Activated naive CD4-positive, alpha-beta T cell treated with anti-CD3 and anti-CD28 coated beads, Interleukin-2, amount 50 U/mL, for 16 hours (primary cell): Measurements from ENCODE around the gene PPM1H.
"Not testable (repeated sequence)": the region's sequence is repeated elsewhere in the genome, so short reads cannot be mapped to it uniquely, and the experiment has no call there.

Experiments
- DNase-seq: peaks from one replicate; pipeline ENCODE4 v3.0.0-alpha.2; 2020

PPM1H gene

DNA sequence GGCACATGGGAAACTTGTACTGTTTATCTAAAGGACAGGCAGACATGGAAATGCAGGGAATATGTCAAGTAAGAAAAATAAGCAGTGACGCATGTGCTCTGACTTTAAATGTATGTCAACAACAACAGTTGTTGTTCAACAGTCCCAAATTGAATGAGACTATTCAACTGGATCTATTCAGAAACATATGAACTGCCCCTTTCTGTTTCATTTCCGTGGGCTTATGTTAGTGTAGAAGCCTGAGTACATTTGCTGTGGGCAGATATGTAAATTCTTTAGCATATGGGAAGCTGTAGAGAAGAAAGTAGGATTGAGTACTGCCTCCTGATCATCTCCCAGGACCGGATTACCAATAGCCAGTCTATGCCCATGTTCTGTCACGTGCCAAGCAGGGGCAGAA, 7.4 kb upstream of the PPM1H start:
- not testable (repeated sequence) for DNase-seq

- no peak for DNase-seq
Measured at GRCh38 chr12:62934239-62934798, 631 bp downstream of the PPM1H start.

DNA sequence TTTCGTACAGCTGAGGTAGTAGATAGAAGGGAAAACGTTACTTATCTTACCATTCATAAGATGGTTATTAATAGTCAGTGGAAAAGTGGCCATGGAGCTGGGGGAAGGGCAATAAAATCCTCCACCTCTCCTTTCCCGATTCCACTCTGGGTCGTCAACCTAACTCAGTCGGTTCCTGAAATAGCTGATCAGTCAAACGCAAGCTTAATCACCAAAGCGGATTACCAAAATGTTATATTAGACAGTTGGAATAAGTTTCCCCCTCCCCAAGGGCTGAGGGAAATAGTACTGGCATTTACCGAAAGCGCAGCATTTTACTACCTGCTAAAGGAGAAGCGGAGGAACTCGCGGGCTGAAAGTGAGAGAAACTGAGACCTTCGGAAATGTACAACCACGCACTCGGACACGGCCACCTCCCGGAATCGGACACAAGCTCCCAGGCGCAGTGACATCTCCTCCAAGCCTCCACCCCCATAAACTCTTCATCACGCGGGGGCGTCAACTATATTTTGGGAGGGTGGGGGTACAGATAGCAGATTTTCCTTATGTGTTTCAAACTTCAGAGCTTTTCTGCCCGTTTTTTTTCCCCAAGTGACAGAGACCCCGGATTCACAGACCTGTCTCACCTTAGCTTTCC, 1.2 kb downstream of the PPM1H start:
- DNase-seq: no peak

DNA sequence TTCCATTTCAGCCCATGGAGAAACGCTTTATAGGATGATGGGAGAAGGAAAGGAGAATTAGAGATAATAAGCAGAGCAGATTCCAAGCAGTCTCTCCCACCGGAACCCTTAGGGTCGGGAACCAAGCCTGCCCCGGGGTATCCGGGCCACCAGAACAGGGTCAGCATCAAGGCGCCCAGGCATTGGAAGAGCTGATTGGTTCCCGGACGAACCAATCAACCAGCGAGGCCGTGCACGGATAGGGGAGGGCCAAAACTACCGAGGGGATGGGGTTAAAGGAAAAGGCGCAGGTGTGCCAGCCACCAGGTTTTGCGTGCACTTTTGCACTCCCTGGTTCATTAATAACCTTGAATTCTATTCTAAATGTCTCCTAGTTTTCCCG, 1.7 kb downstream of the PPM1H start:
- DNase-seq: no peak

GRCh38 chr12:62931477-62931876, 3.5 kb downstream of the PPM1H start:
- DNase-seq: no peak

GRCh38 chr12:62930546-62931425, 4.2 kb downstream of the PPM1H start:
- DNase-seq: no peak

- DNase-seq: no peak
Measured at GRCh38 chr12:62928632-62929031, 6.3 kb downstream of the PPM1H start.

DNA sequence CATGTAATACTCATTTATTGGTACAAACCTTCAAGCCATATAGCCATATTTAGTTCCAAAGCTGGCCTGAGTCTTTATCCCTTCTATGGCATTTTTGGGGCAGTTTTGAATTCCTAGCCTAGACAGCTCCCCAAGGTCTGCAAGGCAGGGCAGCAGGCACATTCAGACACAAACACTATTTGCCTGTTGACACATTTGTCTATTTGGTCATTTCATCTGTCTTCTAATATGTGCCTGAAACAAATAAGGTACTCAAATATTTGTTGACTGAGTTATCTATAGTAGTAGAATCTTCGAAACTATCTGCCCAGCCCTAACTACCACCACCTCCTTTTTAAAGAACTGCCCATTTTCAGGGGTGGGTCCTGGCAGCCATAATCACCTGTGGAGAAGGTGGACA, 9.3 kb downstream of the PPM1H start:
- DNase-seq: no peak

DNA sequence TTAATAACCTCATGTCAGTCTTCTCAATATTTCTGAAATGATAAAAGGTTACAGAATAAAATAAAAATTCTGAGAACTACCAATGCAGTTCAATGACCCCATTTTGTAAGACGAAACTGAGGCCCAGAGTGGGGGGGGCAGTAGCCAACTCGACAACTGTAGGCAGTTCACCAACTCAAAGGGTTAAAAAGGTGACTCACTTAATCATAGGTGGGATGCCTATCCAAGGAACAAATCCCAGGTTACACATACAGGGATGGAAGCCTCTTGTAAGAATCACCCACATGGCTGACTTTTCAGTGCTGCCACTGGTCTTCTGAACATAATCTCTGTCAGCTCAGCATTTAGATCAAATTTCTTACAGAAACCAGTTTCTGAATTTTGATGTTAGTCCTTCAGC, 10.9 kb downstream of the PPM1H start:
- DNase-seq: no peak

GRCh38 chr12:62922539-62922938, 12.4 kb downstream of the PPM1H start:
- no peak for DNase-seq

DNA sequence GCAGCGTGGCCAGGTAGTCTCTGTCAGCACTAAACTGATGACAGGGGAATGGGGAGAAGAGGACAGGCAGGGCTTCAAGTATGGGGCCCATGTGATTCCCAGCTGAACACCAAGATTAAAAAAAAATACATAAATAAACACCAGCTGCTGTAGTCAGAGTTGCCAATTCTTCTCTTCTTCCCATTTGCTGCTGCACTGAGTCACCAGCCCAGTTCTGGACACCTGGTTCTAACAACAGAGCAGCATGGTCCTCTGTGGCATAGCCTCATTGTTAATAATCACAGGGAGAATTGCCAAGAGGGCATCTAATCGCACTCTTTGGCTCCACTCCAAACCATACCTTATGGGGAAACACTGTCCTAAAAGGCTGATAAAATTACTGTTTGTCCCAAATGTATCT, 15.1 kb downstream of the PPM1H start:
- DNase-seq: no peak

DNA sequence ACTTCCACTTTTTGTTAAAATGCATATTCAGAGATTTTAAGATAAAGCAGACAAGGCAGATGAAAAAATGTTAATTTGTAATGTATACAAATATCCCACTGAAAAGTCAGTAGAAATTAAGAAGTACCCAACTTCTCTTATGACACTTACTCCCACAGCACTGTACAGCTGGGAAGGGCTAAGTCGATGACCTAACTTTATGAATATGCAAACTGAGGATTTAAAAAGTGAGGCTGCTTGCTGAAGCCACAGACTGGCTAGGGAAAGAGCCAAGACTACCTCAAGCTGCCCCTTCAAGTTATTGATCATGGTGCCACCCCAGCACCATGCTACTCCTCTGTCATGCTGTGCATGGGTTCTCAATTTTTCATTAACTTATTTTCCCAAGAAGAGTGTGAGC, 17.0 kb downstream of the PPM1H start:
- DNase-seq: no peak

GRCh38 chr12:62916632-62917425, 18.1 kb downstream of the PPM1H start:
- no peak for DNase-seq

DNA sequence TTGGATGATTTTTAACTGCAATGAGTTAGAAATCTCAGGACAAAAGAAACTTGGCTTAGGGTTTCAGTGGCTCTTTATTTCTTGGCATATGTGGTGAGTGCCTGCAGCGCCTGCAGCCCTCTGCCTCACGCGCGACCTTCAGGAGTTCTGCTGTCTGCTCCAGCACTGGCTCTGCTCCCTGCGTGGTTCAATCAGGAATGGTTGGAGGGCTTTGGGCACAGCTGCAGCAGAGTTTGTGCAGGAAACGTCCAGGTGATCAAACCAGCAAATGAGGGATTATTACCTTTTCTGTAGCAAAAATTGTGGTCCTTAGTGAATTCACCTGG, 19.8 kb downstream of the PPM1H start:
- DNase-seq: no peak

DNA sequence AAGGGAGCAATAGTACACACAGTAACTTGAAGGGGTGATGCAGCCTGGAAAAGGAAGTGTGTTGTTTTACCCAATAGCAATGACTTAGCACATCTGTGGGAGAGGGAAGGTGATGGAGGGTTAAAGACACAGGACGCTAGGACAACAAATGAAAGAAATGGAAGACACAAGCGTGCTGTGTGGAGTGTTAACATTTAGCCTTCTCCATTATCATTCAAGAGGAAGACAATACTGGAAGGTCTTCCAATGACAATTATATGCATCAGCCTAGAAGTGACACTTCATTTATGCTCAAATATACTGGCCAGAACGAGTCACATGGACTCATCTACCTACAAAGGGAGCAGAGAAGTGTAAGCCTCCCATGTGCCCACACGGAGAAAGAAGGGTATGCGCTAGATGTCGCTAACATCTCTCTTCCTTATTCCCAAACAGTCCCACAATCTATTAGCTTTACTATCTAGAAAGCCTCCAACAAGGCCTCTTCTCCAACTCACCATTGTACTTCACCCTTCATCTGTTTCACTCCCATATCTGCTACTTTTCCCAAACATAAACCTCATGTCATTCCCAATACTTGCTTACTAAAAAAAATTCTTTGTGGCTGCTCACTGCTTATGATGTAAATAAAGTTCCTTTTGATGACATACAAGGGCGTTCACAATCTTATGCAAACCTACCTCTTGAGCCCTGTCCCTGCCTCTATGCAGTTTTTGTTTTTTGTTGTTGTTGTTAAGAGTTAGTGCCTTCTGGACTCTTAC, 20.3 kb downstream of the PPM1H start:
- no peak for DNase-seq

DNA sequence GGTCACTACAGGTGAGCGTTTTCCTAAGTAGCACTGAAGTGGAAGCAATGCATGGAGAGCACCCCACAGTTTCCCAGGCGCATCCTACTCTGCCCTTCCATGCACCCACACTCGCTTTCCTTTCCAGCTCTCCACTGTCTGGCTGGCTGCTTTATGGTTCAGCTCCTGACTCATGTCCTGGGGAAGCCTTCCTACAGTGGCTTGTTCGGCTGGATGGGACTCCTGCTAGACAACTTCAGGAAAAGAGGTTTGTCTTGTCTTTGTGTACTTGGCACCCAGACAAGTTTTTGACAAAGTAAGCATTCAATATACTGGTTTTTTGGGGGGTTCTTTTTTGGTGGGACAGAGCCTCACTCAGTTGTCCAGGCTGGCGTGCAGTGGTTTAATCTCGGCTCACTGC, 21.6 kb downstream of the PPM1H start:
- DNase-seq: no peak

DNA sequence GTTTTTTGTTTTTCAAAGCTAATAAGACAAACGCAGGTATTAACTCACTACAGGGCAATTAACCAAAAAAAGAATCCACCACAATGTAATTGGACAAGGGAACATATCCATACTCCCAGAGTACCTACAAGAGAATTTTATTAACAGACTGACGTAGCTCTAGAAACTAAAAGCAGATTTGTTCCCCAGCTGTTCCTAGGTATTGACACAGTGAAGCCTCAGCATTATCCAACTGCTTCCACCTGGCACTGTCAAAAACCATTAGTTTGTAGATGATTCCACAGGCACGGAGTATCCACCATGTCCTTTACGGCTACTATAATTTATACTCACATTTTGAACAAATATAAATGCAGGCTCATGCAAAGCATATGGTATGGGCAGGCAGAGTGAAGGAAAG, 22.3 kb downstream of the PPM1H start:
- no peak for DNase-seq

- DNase-seq: no peak
Measured at GRCh38 chr12:62911286-62911685, 23.7 kb downstream of the PPM1H start.

GRCh38 chr12:62910549-62911169, 24.3 kb downstream of the PPM1H start:
- DNase-seq: no peak

GRCh38 chr12:62909340-62909739, 25.6 kb downstream of the PPM1H start:
- no peak for DNase-seq

DNA sequence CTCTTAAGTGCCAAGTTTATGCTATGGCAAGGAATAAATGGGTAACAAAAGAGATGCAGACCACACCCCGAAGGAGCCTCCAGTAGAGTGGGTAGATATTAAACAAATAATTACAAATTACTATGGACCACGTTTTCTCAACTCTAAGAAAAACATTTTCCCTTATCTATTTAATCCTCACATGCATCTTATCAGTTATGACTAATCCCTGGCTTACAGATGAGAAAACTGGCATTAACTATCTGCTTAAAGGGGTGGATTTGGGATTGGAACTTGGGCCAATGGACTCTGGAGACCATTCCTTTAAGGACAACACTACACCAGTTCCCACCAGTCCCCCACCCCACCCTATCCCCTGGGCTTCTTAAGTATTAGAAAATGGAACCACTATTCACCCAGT, 26.3 kb downstream of the PPM1H start:
- no peak for DNase-seq

DNA sequence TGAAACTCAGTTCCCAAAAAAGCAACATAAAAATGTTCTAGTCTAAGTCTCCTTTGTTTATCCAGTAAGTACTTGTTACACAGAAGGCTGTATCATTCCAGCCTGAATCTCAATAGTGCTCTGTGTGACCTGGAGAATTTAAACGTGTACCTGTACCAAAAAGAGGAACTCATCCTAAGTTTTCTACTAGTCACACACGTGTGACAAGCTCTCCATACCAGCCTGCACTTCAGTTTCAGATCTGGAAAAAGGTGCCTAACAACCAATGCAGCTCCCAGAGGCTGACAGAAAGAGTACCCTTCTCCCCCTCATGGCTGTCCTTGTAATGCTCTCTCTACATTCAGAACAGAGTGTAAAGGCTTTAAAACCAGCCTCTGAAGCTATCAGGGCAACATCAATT, 27.4 kb downstream of the PPM1H start:
- DNase-seq: no peak
